Spleen (tissue), 7 donors: ENCODE results near the gene AHDC1.

Experiments used
- POLR2A ChIP-seq, 3 donors: fragments of 450-650 bp; IDR thresholded peaks; one replicate each; pipeline ENCODE4 v1.5.1; 2017; ENCODE audit warnings: antibody characterized with exemption in 3 of 3, mild to moderate bottlenecking in 1 of 3
- TF ChIP-seq, protein P1 (sequence below), 11 experiments: fragments of 200-600 bp in 7 of 11; fragments of 450-650 bp in 4 of 11; sonication (generic) in 4 of 11; IDR thresholded peaks in 8 of 11; conservative IDR thresholded peaks in 3 of 11; 1 replicate in 7 of 11; 2 replicates in 4 of 11; pipeline versions ENCODE4 v1.4.0 to v1.8.0; 2016 to 2021; ENCODE audit warnings: antibody characterized with exemption in 11 of 11, inconsistent platforms in 4 of 11, mild to moderate bottlenecking in 1 of 11
- donor health status: DM: no; HTN: no; CAD: no; lungs with moderate emphysema.
- donor health status: DM: no; HTN: no; CAD: no.
- donor health status: DM: no; HTN: no; CAD: no.

DNA sequence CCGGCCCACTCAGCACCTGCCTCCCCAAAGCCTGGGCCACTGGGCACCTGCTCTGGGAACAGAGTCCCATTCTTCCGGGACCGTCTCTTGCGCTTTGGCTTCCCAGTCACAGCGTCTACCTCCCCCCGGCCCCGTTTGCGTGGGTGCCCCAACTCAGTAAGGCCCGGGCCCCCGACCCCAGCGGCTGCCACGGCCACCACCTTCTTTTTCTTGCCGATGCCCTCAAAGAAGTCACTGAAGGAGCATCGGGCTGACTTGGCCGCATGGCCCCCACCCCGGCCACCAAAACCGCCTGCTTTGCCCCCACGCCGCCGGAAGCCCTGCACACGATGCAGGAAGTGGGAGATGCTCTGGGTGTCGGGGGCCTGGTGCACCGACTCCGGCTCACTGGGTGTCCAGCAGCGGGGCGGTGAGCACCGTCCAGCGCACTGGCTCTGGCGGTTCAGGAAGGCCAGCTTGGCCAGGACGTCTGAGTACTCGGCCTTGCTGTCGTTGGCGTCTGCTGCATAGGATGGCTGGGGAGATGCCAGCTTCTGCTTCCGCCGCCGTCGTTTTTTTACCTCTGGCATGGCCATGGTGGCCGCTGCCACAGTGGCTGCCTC is 54.0 kb downstream of the AHDC1 start:
- TF ChIP-seq, protein P1, sequence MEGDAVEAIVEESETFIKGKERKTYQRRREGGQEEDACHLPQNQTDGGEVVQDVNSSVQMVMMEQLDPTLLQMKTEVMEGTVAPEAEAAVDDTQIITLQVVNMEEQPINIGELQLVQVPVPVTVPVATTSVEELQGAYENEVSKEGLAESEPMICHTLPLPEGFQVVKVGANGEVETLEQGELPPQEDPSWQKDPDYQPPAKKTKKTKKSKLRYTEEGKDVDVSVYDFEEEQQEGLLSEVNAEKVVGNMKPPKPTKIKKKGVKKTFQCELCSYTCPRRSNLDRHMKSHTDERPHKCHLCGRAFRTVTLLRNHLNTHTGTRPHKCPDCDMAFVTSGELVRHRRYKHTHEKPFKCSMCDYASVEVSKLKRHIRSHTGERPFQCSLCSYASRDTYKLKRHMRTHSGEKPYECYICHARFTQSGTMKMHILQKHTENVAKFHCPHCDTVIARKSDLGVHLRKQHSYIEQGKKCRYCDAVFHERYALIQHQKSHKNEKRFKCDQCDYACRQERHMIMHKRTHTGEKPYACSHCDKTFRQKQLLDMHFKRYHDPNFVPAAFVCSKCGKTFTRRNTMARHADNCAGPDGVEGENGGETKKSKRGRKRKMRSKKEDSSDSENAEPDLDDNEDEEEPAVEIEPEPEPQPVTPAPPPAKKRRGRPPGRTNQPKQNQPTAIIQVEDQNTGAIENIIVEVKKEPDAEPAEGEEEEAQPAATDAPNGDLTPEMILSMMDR (IDR thresholded peaks at IDR 0.05 in 8 of 11, conservative IDR thresholded peaks at IDR 0.05 in 3 of 11): no peak
- TF ChIP-seq POLR2A (IDR thresholded peaks at IDR 0.05): no peak
